Measurements from ENCODE around the gene FLG. TPM values are rescaled to one million over a fixed set of nuclear protein-coding genes. Genes with fewer than 3 reads are reported as not detected.

The FLG gene
- total and polyA plus RNA-seq, 4 donors = under 0.01 to 0.06 (median under 0.01) TPM; not detected in 1

DNA sequence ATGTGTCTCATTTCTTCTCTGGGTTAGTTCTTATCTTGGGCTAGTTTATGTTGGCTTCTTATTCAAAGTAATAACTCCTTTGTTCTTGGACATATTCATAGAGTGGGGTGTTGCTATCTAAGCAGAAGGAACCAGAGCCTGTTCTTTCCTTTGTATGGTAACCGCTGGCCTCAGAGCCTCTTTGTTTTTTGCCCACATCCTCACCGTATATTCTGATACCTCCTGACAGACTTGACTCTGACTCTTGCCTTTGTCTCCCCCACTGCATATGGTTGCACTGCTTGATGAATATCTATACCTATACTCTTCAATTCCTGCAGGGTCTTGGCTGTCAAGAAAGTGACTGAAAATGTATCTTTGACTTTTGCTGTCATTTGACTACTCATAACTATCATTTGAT is 24.6 kb upstream of the FLG start:
- no peak overlapping the region for H3K4me3 ChIP-seq (ENCODE audit: low read depth in 1 of 3, low read length in 3 of 3)
- H3K27me3 ChIP-seq (ENCODE audit: control insufficient read depth in 4 of 4, insufficient read depth in 4 of 4, low read length in 3 of 4) = no peaks in the 10 kb centered on the region
- no peaks in the 10 kb centered on the region for H3K4me1 ChIP-seq (ENCODE audit: control insufficient read depth in 4 of 4, insufficient read depth in 4 of 4, low read length in 3 of 4)
- no peak overlapping the region for H3K9ac ChIP-seq (ENCODE audit: low read depth in 1 of 2, low read length in 2 of 2)
- H3K27ac ChIP-seq (ENCODE audit: low read depth in 1 of 2, low read length in 2 of 2) = no peak overlapping the region
- 91% methylated on average over 2 of the region's 2 CpGs for WGBS
- DNase-seq (ENCODE audit: low spot score) = no peak
- no peaks in the 10 kb centered on the region for H3K36me3 ChIP-seq (ENCODE audit: control insufficient read depth in 4 of 4, insufficient read depth in 3 of 4, low read depth in 1 of 4, low read length in 3 of 4)
- H3K9me3 ChIP-seq (ENCODE audit: control insufficient read depth in 4 of 4, low read length in 3 of 4) = peaks cover 0 to 2% (median 0%) of the 10 kb centered on the region in 4 donors
- TF ChIP-seq FOXA1 (IDR thresholded peaks at IDR 0.05) = no peak
- TF ChIP-seq GABPA (IDR thresholded peaks at IDR 0.05 in 1 of 2, conservative IDR thresholded peaks at IDR 0.05 in 1 of 2) = no peak
- no peak for TF ChIP-seq NR2F2 (IDR thresholded peaks at IDR 0.05)
- TF ChIP-seq, protein P1, sequence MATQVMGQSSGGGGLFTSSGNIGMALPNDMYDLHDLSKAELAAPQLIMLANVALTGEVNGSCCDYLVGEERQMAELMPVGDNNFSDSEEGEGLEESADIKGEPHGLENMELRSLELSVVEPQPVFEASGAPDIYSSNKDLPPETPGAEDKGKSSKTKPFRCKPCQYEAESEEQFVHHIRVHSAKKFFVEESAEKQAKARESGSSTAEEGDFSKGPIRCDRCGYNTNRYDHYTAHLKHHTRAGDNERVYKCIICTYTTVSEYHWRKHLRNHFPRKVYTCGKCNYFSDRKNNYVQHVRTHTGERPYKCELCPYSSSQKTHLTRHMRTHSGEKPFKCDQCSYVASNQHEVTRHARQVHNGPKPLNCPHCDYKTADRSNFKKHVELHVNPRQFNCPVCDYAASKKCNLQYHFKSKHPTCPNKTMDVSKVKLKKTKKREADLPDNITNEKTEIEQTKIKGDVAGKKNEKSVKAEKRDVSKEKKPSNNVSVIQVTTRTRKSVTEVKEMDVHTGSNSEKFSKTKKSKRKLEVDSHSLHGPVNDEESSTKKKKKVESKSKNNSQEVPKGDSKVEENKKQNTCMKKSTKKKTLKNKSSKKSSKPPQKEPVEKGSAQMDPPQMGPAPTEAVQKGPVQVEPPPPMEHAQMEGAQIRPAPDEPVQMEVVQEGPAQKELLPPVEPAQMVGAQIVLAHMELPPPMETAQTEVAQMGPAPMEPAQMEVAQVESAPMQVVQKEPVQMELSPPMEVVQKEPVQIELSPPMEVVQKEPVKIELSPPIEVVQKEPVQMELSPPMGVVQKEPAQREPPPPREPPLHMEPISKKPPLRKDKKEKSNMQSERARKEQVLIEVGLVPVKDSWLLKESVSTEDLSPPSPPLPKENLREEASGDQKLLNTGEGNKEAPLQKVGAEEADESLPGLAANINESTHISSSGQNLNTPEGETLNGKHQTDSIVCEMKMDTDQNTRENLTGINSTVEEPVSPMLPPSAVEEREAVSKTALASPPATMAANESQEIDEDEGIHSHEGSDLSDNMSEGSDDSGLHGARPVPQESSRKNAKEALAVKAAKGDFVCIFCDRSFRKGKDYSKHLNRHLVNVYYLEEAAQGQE (IDR thresholded peaks at IDR 0.05) = no peak
- TF ChIP-seq, protein P2, sequence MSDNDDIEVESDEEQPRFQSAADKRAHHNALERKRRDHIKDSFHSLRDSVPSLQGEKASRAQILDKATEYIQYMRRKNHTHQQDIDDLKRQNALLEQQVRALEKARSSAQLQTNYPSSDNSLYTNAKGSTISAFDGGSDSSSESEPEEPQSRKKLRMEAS (IDR thresholded peaks at IDR 0.05) = no peak
- no peak for TF ChIP-seq HNF4A (conservative IDR thresholded peaks at IDR 0.05)
- TF ChIP-seq YY1 (IDR thresholded peaks at IDR 0.05) = no peak
- TF ChIP-seq EGR1 (IDR thresholded peaks at IDR 0.05; ENCODE audit: low read depth in 2 of 2) = no peak

DNA sequence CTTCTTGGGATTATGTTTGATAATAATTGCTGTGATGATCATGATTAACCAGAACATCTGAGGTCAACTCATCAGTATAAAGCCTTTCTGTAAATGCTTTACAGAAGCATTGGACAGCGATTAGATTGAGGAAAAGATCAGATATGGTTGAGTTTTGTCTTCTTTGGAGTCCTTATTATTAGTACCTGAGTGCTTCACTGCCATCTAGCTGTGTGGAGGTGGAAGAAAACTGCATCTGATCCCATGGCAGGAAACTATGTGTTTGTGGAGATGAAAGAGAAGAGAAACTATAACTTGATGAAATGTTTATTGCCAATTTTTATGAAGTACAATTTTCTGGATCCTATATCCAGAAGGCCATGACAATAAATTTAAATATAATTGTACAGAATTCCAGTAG is 23.4 kb upstream of the FLG start:
- WGBS = 44% methylated on average over 1 of the region's 1 CpG
- H3K27ac ChIP-seq (ENCODE audit: low read depth in 1 of 2, low read length in 2 of 2) = no peak overlapping the region
- H3K36me3 ChIP-seq (ENCODE audit: control insufficient read depth in 4 of 4, insufficient read depth in 3 of 4, low read depth in 1 of 4, low read length in 3 of 4) = no peaks in the 10 kb centered on the region
- no peak overlapping the region for H3K4me3 ChIP-seq (ENCODE audit: low read depth in 1 of 3, low read length in 3 of 3)
- peaks cover 0 to 2% (median 0%) of the 10 kb centered on the region in 4 donors for H3K9me3 ChIP-seq (ENCODE audit: control insufficient read depth in 4 of 4, low read length in 3 of 4)
- DNase-seq (ENCODE audit: low spot score) = no peak
- H3K9ac ChIP-seq (ENCODE audit: low read depth in 1 of 2, low read length in 2 of 2) = no peak overlapping the region
- no peaks in the 10 kb centered on the region for H3K4me1 ChIP-seq (ENCODE audit: control insufficient read depth in 4 of 4, insufficient read depth in 4 of 4, low read length in 3 of 4)
- TF ChIP-seq, protein P2 (IDR thresholded peaks at IDR 0.05) = no peak
- TF ChIP-seq SP1 (IDR thresholded peaks at IDR 0.05) (no peak), HNF4G (IDR thresholded peaks at IDR 0.05) (no peak), FOXA1 (IDR thresholded peaks at IDR 0.05) (no peak), GABPA (IDR thresholded peaks at IDR 0.05 in 1 of 2, conservative IDR thresholded peaks at IDR 0.05 in 1 of 2) (no peak), YY1 (IDR thresholded peaks at IDR 0.05) (no peak), HNF4A (conservative IDR thresholded peaks at IDR 0.05) (no peak)
- TF ChIP-seq, protein P3, sequence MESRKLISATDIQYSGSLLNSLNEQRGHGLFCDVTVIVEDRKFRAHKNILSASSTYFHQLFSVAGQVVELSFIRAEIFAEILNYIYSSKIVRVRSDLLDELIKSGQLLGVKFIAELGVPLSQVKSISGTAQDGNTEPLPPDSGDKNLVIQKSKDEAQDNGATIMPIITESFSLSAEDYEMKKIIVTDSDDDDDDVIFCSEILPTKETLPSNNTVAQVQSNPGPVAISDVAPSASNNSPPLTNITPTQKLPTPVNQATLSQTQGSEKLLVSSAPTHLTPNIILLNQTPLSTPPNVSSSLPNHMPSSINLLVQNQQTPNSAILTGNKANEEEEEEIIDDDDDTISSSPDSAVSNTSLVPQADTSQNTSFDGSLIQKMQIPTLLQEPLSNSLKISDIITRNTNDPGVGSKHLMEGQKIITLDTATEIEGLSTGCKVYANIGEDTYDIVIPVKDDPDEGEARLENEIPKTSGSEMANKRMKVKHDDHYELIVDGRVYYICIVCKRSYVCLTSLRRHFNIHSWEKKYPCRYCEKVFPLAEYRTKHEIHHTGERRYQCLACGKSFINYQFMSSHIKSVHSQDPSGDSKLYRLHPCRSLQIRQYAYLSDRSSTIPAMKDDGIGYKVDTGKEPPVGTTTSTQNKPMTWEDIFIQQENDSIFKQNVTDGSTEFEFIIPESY (IDR thresholded peaks at IDR 0.05) = no peak
- TF ChIP-seq, protein P1 (IDR thresholded peaks at IDR 0.05) = no peak
- TF ChIP-seq, protein P4, sequence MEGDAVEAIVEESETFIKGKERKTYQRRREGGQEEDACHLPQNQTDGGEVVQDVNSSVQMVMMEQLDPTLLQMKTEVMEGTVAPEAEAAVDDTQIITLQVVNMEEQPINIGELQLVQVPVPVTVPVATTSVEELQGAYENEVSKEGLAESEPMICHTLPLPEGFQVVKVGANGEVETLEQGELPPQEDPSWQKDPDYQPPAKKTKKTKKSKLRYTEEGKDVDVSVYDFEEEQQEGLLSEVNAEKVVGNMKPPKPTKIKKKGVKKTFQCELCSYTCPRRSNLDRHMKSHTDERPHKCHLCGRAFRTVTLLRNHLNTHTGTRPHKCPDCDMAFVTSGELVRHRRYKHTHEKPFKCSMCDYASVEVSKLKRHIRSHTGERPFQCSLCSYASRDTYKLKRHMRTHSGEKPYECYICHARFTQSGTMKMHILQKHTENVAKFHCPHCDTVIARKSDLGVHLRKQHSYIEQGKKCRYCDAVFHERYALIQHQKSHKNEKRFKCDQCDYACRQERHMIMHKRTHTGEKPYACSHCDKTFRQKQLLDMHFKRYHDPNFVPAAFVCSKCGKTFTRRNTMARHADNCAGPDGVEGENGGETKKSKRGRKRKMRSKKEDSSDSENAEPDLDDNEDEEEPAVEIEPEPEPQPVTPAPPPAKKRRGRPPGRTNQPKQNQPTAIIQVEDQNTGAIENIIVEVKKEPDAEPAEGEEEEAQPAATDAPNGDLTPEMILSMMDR (IDR thresholded peaks at IDR 0.05; ENCODE audit: low read depth, low read length, missing input control) = no peak
- H3K27me3 ChIP-seq (ENCODE audit: control insufficient read depth in 4 of 4, insufficient read depth in 4 of 4, low read length in 3 of 4) = no peaks in the 10 kb centered on the region

Measured in liver (tissue), 9 donors.